HepG2 (cell line): ENCODE measurements around the gene SLC7A8. TPM values are rescaled to one million over a fixed set of nuclear protein-coding genes. Genes with fewer than 3 reads are reported as not detected.

Experiments used
- ATAC-seq: fragments of 200-7000 bp; cut with Tn5 transposase; 3 replicates; pipeline ENCODE4 v1.9.1; 2020; ENCODE audit warnings: mild to moderate bottlenecking, moderate library complexity
- BruUV-seq: library from RNA; stranded (reverse); fragments of 400-500 nt; replicated peaks from 2 replicates; lab custom pipeline; 2021; lab: Mats Ljungman, UMichigan
- CTCF ChIA-PET: fragments of 300-600 bp; formaldehyde crosslinking; extraction: SDS; loops from one replicate; lab custom pipeline; 2021; ENCODE audit warnings: low total read pairs, inconsistent platforms, low intra/inter-chr PET ratio; lab: Yijun Ruan, JAX
- POLR2A ChIA-PET: fragments of 350-600 bp; sonication (Branson Sonifier 250); formaldehyde crosslinking; loops from one replicate; lab custom pipeline; 2020; ENCODE audit warnings: antibody characterized with exemption, inconsistent platforms; lab: Yijun Ruan, JAX
- DNase-seq: peaks from one replicate; pipeline ENCODE4 v3.0.0-alpha.2; 2015; ENCODE audit warnings: low spot score
- FAIRE-seq: peaks from 3 replicates; lab custom pipeline; 2011; peaks lifted over from hg19 to GRCh38; lab: Jason Lieb, UNC
- H2AFZ ChIP-seq: one replicate; pipeline ENCODE4 v1.6.1; 2011; ENCODE audit warnings: low read length, inconsistent platforms
- H3K27ac ChIP-seq: fragments of 300-600 bp; 3 replicates; pipeline ENCODE4 v1.8.0; 2011; ENCODE audit warnings: mixed run types, mild to moderate bottlenecking, mixed read lengths, low read length, inconsistent platforms; ENCODE audit not compliant: insufficient read depth; ENCODE audit errors: extremely low read length
- H3K27me3 ChIP-seq, 2 experiments: fragments of 200-600 bp in 1 of 2; 2 replicates in 1 of 2; 3 replicates in 1 of 2; pipeline versions ENCODE4 v1.6.0 to v1.8.0; 2011; ENCODE audit warnings: low read length in 2 of 2, mild to moderate bottlenecking in 2 of 2, moderate library complexity in 2 of 2, inconsistent platforms in 1 of 2; ENCODE audit not compliant: insufficient read depth in 2 of 2, control insufficient read depth in 1 of 2
- H3K36me3 ChIP-seq, 2 experiments: fragments of 200-600 bp in 1 of 2; replicated peaks in 1 of 2; 2 replicates in 1 of 2; 3 replicates in 1 of 2; pipeline versions ENCODE4 v1.5.1 to v1.8.0; 2011; ENCODE audit warnings: low read length in 2 of 2, inconsistent platforms in 1 of 2; ENCODE audit not compliant: insufficient read depth in 2 of 2, control insufficient read depth in 1 of 2
- H3K4me1 ChIP-seq: 2 replicates; pipeline ENCODE4 v1.5.1; 2012; ENCODE audit warnings: low read length, inconsistent platforms; ENCODE audit not compliant: insufficient read depth
- H3K4me2 ChIP-seq: 2 replicates; pipeline ENCODE4 v1.6.0; 2011; ENCODE audit warnings: low read depth, low read length, inconsistent platforms
- H3K4me3 ChIP-seq, 3 experiments: fragments of 200-600 bp in 1 of 3; sonication (generic), shearing (Covaris generic) in 1 of 3; replicated peaks in 1 of 3; 2 replicates each; pipeline ENCODE4 v1.5.1; 2011 to 2016; ENCODE audit warnings: low read length in 3 of 3, inconsistent platforms in 2 of 3, low read depth in 2 of 3, mild to moderate bottlenecking in 2 of 3, control low read depth in 1 of 3, mixed read lengths in 1 of 3; ENCODE audit not compliant: insufficient read depth in 1 of 3
- H3K79me2 ChIP-seq: one replicate; pipeline ENCODE4 v1.6.1; 2011; ENCODE audit warnings: low read length, inconsistent platforms; ENCODE audit not compliant: insufficient read depth
- H3K9ac ChIP-seq: 2 replicates; pipeline ENCODE4 v1.6.0; 2011; ENCODE audit warnings: mild to moderate bottlenecking, low read depth, low read length, inconsistent platforms; ENCODE audit not compliant: insufficient read depth
- H3K9me3 ChIP-seq: 2 replicates; pipeline ENCODE4 v1.5.1; 2012; ENCODE audit warnings: mild to moderate bottlenecking, low read length
- H4K20me1 ChIP-seq: 2 replicates; pipeline ENCODE4 v1.6.0; 2011; ENCODE audit warnings: inconsistent platforms, mild to moderate bottlenecking, low read length, moderate library complexity; ENCODE audit not compliant: insufficient read depth
- ATF1 ChIP-seq: IDR thresholded peaks from 2 replicates; pipeline ENCODE4 v1.6.1; 2016; ENCODE audit warnings: mild to moderate bottlenecking, control low read depth
- BHLHE40 ChIP-seq: IDR thresholded peaks from 2 replicates; pipeline ENCODE4 v1.6.1; 2011; ENCODE audit warnings: low read length, improper control_type of control experiment
- ETV5 ChIP-seq: IDR thresholded peaks from 2 replicates; pipeline ENCODE4 v1.6.1; 2018; ENCODE audit warnings: missing biosample characterization, missing genetic modification reagents, inconsistent platforms, borderline replicate concordance
- REXO4 ChIP-seq: sonication (generic); formaldehyde crosslinking; IDR thresholded peaks from 2 replicates; pipeline ENCODE4 v1.8.0; 2022; ENCODE audit warnings: missing genetic modification reagents, mild to moderate bottlenecking, borderline replicate concordance
- SMC3 ChIP-seq: IDR thresholded peaks from 2 replicates; pipeline ENCODE4 v1.6.1; 2011; ENCODE audit warnings: low read length, improper control_type of control experiment
- ZNF3 ChIP-seq: IDR thresholded peaks from 2 replicates; pipeline ENCODE4 v1.7.0; 2017; ENCODE audit warnings: inconsistent platforms
- ZNF354B ChIP-seq: sonication (generic); formaldehyde crosslinking; IDR thresholded peaks from 2 replicates; pipeline ENCODE4 v1.8.0; 2022; ENCODE audit warnings: mild to moderate bottlenecking, missing genetic modification reagents
- ZNF44 ChIP-seq: sonication (generic); formaldehyde crosslinking; IDR thresholded peaks from 2 replicates; pipeline ENCODE4 v1.5.1; 2020; ENCODE audit warnings: mild to moderate bottlenecking, missing genetic modification reagents
- ZSCAN12 ChIP-seq: sonication (generic); formaldehyde crosslinking; IDR thresholded peaks from 2 replicates; pipeline ENCODE4 v1.9.0; 2021; ENCODE audit warnings: mild to moderate bottlenecking, missing genetic modification reagents
- WGBS: methylation state at CpG from one replicate; pipeline ENCODE4 v1.1.6; 2017; ENCODE audit warnings: low lambda C conversion rate; 5-methylcytosine and 5-hydroxymethylcytosine counted together
- in situ Hi-C: cut with HindIII; loops from 2 replicates; pipeline ENCODE4 v1.10.0; 2017; ENCODE audit warnings: low pct_unique_long_range_greater_than_20kb; ENCODE audit not compliant: extremely low pct_ligation_motif_present
- intact Hi-C: fragments of 100-400 bp; cut with micrococcal nuclease; formaldehyde crosslinking; loops from one replicate; pipeline ENCODE4 v1.10.0; 2022; ENCODE audit not compliant: unreplicated experiment
- polyA plus RNA-seq, 8 experiments: library from polyadenylated mRNA; depleted of rRNA in 3 of 8; stranded (reverse) in 7 of 8; unstranded in 1 of 8; fragments of >200 nt; fragmentation: Illumina TruSeq in 4 of 8; extraction: Trizol in 4 of 8; gene quantifications; 2 replicates each; pipeline versions ENCODE4 v1.2.1 to v1.2.3, GENCODE V29; 2011 to 2016; ENCODE audit warnings: low read depth in 4 of 8, missing spikeins in 1 of 8, mixed read lengths in 1 of 8; ENCODE audit not compliant: insufficient read depth in 1 of 8
- total RNA-seq, 5 experiments: library from RNA; depleted of rRNA; stranded (reverse); fragments of >200 nt; fragmentation: Illumina TruSeq; extraction: Trizol; gene quantifications; 2 replicates each; pipeline ENCODE4 v1.2.3, GENCODE V29; 2016; ENCODE audit warnings: low read depth in 1 of 5
- TF ChIP-seq, protein P1 (sequence below): sonication (generic); formaldehyde crosslinking; IDR thresholded peaks from 2 replicates; pipeline ENCODE4 v1.4.0; 2020; ENCODE audit warnings: mild to moderate bottlenecking, missing genetic modification reagents
- TF ChIP-seq, protein P2 (sequence below): sonication (generic); formaldehyde crosslinking; IDR thresholded peaks from 2 replicates; pipeline ENCODE4 v1.5.0; 2020; ENCODE audit warnings: mild to moderate bottlenecking, missing genetic modification reagents, borderline replicate concordance
- TF ChIP-seq, protein P3 (sequence below): IDR thresholded peaks from 2 replicates; pipeline ENCODE4 v1.6.1; 2012; ENCODE audit warnings: inconsistent platforms

Gene SLC7A8
- total and polyA plus RNA-seq, 2 of the 13 experiments (the other 11 are each of a cell fraction or from before 2014, with no cell fraction given), result 0.25 TPM; not detected in 1

DNA sequence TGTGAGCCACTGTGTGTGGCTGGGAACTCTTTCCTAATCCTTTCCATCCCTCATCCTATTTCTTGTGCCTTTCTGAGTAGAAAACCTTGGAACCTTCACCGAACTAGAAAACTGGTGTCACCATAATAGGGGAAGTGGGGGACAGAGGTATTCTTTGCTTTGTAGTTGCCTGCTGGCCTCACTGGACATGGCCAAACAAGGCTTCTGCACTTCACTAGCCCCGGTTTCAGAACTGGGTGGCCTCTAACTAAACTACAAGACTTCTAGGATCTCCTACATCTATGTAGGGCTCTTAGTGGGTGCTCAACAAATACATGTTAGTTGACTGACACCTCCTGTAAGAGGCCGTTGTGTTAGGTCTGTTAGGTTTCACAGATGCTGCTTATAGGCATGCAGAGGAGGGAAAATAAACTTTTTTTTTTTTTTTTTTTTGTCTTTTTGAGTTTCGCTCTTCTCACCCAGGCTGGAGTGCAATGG is 78.1 kb downstream of the SLC7A8 start:
- no peaks in the 10 kb centered on the region for H3K79me2 ChIP-seq
- POLR2A ChIA-PET, result interaction anchor here (4.5 kb wide), 1 partner anchor 10 kb away, joined by 52 read pairs; the partner anchor contains the start of genes ACIN1 and C14orf119
- intact Hi-C loops (no loop called here), in situ Hi-C loops (loop anchor here (5.0 kb wide), 1 partner anchor 38 kb away; no protein-coding TSS in a partner anchor)
- H3K36me3 ChIP-seq, result no peaks in the 10 kb centered on the region
- H3K9me3 ChIP-seq, result no peaks in the 10 kb centered on the region
- no peak overlapping the region for H3K9ac ChIP-seq
- FAIRE-seq (no peak), DNase-seq (no peak), ATAC-seq (no peak)
- WGBS, result 29% methylated on average over 4 of the region's 4 CpGs
- no TSS peak for BruUV-seq
- H3K27ac ChIP-seq, result no peak overlapping the region
- H4K20me1 ChIP-seq, result no peaks in the 10 kb centered on the region
- H3K4me2 ChIP-seq, result peak overlapping the region; percentile 70
- CTCF ChIA-PET, result no interaction called here
- peaks cover 8 to 54% of the 10 kb centered on the region in 2 experiments for H3K27me3 ChIP-seq
- H3K4me3 ChIP-seq, result 0 out of 6 replicates have a peak overlapping the region, but pooled peaks of 1 of the 3 experiments have one; percentile 44
- peaks cover 40% of the 10 kb centered on the region for H3K4me1 ChIP-seq
- H2AFZ ChIP-seq, result no peak overlapping the region
- TF ChIP-seq REXO4 (CRISPR knock-in tag) (no peak), ZNF44 (CRISPR knock-in tag) (peak; percentile 76; the same call in 1 of the 2 replicates), SMC3 (no peak), ZNF3 (0 out of 2 replicates have a peak, but pooled peaks have one; percentile 62), ZSCAN12 (CRISPR knock-in tag) (no peak), BHLHE40 (no peak), ETV5 (CRISPR knock-in tag) (peak; percentile 2; the same call in 1 of the 2 replicates), ZNF354B (CRISPR knock-in tag) (0 out of 2 replicates have a peak, but pooled peaks have one; percentile 63), ATF1 (CRISPR knock-in tag) (no peak)
- TF ChIP-seq, protein P1, sequence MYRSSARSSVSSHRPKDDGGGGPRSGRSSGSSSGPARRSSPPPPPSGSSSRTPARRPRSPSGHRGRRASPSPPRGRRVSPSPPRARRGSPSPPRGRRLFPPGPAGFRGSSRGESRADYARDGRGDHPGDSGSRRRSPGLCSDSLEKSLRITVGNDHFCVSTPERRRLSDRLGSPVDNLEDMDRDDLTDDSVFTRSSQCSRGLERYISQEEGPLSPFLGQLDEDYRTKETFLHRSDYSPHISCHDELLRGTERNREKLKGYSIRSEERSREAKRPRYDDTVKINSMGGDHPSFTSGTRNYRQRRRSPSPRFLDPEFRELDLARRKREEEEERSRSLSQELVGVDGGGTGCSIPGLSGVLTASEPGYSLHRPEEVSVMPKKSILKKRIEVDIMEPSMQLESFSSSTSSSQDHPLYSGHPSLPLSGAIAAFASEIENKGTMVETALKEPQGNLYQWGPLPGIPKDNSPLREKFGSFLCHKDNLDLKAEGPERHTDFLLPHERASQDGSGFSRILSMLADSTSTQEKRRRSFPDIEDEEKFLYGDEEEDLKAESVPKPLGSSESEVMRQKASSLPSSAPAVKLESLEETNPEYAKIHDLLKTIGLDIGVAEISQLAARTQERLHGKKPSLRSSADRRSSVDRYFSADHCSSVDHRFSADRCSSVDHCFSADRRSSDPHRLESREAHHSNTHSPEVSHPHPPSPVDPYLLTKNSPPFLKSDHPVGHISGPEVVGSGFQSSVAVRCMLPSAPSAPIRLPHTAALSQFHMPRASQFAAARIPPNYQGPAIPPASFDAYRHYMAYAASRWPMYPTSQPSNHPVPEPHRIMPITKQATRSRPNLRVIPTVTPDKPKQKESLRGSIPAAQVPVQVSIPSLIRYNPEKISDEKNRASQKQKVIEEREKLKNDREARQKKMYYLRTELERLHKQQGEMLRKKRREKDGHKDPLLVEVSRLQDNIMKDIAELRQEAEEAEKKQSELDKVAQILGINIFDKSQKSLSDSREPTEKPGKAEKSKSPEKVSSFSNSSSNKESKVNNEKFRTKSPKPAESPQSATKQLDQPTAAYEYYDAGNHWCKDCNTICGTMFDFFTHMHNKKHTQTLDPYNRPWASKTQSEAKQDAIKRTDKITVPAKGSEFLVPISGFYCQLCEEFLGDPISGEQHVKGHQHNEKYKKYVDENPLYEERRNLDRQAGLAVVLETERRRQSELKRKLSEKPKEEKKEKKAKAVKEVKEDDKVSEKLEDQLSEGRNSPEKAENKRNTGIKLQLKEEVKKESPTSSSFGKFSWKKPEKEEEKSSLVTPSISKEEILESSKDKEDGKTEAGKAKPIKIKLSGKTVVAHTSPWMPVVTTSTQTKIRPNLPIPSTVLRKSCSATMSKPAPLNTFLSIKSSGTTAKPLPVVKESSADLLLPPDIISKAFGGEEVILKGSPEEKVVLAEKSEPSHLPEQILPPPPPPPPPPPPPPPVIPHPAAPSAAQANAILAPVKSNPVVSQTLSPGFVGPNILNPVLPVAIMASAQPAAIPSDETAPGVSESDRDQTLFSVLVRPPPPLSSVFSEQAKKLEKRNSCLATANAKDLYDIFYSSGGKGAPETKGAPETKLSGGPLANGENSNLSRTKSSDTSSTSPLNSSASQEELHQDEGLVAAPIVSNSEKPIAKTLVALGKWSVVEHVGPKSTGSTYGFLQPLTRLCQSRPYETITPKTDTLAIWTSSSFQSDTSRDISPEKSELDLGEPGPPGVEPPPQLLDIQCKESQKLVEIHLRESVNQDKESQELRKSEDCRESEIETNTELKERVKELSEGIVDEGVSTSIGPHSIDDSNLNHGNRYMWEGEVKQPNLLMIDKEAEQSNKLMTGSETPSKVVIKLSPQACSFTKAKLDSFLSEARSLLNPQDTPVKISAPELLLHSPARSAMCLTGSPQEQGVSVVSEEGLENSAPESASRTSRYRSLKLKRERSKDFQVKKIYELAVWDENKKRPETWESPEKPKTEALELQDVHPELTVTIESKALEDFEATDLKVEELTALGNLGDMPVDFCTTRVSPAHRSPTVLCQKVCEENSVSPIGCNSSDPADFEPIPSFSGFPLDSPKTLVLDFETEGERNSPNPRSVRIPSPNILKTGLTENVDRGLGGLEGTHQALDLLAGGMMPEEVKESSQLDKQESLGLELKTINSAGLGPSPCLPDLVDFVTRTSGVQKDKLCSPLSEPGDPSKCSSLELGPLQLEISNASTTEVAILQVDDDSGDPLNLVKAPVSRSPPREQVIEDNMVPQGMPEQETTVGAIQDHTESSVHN (CRISPR knock-in tag), result 0 out of 2 replicates have a peak, but pooled peaks have one; percentile 22
- TF ChIP-seq, protein P2, sequence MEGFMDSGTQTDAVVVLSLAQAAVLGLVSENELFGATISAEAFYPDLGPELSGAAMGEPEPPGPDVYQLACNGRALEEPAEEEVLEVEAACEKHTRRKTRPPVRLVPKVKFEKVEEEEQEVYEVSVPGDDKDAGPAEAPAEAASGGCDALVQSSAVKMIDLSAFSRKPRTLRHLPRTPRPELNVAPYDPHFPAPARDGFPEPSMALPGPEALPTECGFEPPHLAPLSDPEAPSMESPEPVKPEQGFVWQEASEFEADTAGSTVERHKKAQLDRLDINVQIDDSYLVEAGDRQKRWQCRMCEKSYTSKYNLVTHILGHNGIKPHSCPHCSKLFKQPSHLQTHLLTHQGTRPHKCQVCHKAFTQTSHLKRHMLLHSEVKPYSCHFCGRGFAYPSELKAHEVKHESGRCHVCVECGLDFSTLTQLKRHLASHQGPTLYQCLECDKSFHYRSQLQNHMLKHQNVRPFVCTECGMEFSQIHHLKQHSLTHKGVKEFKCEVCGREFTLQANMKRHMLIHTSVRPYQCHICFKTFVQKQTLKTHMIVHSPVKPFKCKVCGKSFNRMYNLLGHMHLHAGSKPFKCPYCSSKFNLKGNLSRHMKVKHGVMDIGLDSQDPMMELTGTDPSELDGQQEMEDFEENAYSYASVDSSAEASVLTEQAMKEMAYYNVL (CRISPR knock-in tag), result no peak
- TF ChIP-seq, protein P3, sequence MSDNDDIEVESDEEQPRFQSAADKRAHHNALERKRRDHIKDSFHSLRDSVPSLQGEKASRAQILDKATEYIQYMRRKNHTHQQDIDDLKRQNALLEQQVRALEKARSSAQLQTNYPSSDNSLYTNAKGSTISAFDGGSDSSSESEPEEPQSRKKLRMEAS, result no peak
